ENCODE measurements around the gene FSCN2.

GRCh38 chr17:81499601-81499970, 28.6 kb upstream of the FSCN2 start:
- TF ChIP-seq CTCF (IDR thresholded peaks at IDR 0.05) (no peak), POLR2A (IDR thresholded peaks at IDR 0.05) (no peak)
